GM10248 (cell line): Measurements from ENCODE around the gene GSG1L.
"Not testable (repeated sequence)": the region's sequence is repeated elsewhere in the genome, so short reads cannot be mapped to it uniquely, and the experiment has no call there.

Experiments used
- CTCF ChIA-PET: fragments of 300-600 bp; sonication (Branson Sonifier 250); formaldehyde crosslinking; extraction: SDS; loops from one replicate; lab custom pipeline; 2021; ENCODE audit warnings: antibody characterized with exemption; lab: Yijun Ruan, JAX
- POLR2A ChIA-PET: fragments of 350-650 bp; sonication (Branson Sonifier 250); formaldehyde crosslinking; extraction: SDS; loops from one replicate; lab custom pipeline; 2020; ENCODE audit warnings: antibody characterized with exemption; lab: Yijun Ruan, JAX
- DNase-seq: peaks from one replicate; pipeline ENCODE4 v3.0.0; 2012; ENCODE audit errors: extremely low spot score
- TF ChIP-seq, protein P1 (sequence below): IDR thresholded peaks from 2 replicates; pipeline ENCODE4 v1.5.1; 2012; ENCODE audit warnings: mild to moderate bottlenecking, low read depth; ENCODE audit errors: extremely low read depth, missing control alignments, control extremely low read depth

The GSG1L gene

DNA sequence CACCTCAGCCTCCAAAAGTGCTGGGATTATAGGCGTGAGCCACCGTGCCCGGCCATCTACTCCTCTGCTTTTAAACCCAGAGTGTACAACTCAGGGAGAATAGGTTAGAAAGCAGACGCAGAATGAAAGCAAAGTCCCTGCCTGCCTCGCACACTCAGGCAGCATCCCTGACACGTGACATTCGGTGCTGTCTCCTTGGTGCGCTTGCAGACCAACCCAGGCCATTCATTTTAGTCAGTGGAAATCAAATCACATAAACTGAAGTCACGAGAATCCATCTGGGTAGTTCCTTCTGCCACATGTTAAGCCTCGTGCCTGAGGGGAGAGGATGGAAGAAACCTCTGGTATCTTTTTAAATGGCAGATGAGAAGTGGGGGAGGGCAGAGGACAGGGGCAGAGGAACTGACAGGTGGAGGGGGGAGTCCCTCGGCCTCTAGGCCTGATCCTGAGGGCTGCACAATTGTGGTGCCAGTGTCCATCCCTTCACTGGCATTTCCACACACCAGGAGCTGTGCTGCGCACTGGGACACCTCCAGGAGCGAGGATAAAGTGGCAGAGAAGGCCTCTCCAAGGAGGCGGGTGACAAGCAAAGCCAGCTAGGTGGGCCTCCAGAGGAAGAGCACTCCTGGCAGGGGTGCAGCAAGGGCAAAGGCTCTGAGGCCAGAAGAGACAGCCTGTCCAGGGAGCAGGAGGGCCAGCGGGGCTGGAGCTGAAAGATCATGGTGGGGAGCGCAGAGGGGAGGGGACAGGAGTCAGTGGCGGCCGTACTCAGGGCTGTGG lies 317.2 kb downstream of the GSG1L start:
- DNase-seq: no peak
- CTCF ChIA-PET: interaction anchor here (1.4 to 1.8 kb wide), 2 partner anchors 10 to 11 kb away, joined by 3 to 4 read pairs; no protein-coding TSS in a partner anchor
- POLR2A ChIA-PET: interaction anchor here (0.6 kb wide), 1 partner anchor 196 kb away, joined by 3 read pairs; the partner anchor contains the start of genes GTF3C1 and KATNIP
- TF ChIP-seq, protein P1, sequence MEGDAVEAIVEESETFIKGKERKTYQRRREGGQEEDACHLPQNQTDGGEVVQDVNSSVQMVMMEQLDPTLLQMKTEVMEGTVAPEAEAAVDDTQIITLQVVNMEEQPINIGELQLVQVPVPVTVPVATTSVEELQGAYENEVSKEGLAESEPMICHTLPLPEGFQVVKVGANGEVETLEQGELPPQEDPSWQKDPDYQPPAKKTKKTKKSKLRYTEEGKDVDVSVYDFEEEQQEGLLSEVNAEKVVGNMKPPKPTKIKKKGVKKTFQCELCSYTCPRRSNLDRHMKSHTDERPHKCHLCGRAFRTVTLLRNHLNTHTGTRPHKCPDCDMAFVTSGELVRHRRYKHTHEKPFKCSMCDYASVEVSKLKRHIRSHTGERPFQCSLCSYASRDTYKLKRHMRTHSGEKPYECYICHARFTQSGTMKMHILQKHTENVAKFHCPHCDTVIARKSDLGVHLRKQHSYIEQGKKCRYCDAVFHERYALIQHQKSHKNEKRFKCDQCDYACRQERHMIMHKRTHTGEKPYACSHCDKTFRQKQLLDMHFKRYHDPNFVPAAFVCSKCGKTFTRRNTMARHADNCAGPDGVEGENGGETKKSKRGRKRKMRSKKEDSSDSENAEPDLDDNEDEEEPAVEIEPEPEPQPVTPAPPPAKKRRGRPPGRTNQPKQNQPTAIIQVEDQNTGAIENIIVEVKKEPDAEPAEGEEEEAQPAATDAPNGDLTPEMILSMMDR: no peak

DNA sequence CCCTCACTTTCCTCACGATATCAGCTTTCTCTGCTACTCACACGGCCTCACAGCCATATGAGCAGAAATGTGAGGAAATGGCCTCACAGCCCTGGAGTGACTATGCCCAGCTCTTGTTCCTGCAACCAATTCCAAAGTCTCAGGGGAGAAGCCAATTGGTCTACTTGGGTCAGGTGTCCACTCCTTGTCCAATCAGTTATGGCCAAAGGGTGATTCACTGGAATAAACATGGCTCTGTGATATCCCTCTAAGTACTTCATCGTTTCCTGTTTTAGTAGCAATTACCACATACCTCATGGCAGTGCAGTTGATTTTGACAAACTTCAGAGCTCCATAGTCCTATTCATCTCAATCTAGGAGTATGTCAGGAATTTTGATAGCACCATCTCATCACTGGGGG lies 318.2 kb downstream of the GSG1L start:
- CTCF ChIA-PET: interaction anchor here (1.4 to 1.8 kb wide), 2 partner anchors 10 to 11 kb away, joined by 3 to 4 read pairs; no protein-coding TSS in a partner anchor
- DNase-seq: no peak
- POLR2A ChIA-PET: no interaction called here
- TF ChIP-seq, protein P1: no peak

DNA sequence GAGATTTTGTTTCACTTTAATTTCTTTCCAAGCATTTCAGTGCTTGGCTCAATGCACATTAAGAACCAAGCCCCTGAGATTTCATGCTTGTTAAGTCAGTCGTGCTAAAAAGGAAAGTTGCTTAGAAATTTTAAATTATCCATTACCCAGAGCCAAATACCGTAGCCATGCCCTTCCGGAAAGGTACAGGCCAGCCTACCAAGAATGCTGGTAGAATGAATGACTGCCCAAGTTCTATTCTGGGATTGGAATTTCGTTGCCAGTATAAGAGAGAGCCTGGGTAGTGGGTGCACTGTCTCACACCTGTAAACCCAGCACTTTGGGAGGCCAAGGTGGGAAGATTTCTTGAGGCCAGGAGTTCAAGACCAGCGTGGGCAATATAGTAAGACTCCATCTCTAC lies 319.6 kb downstream of the GSG1L start:
- POLR2A ChIA-PET: no interaction called here
- DNase-seq: no peak
- CTCF ChIA-PET: no interaction called here
- TF ChIP-seq, protein P1: no peak

DNA sequence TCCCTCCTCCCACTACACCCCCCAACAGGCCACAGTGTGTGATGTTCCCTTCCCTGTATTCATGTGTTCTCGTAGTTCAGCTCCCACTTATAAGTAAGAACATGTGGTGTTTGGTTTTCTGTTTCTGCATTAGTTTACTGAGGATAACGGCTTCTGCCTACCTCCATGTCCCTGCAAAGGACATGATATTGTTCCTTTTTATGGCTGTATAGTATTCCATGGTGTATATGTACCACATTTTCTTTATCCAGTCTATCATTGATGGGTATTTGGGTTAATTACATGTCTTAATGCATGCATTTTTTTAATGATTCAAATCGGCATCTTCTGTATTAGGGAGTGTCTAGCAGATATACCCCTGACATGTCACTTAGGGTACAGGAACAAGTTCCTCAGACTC lies 320.5 kb downstream of the GSG1L start:
- POLR2A ChIA-PET, DNase-seq: not testable (repeated sequence)
- CTCF ChIA-PET: interaction anchor here (2.5 kb wide), 1 partner anchor 12 kb away, joined by 6 read pairs; no protein-coding TSS in a partner anchor

DNA sequence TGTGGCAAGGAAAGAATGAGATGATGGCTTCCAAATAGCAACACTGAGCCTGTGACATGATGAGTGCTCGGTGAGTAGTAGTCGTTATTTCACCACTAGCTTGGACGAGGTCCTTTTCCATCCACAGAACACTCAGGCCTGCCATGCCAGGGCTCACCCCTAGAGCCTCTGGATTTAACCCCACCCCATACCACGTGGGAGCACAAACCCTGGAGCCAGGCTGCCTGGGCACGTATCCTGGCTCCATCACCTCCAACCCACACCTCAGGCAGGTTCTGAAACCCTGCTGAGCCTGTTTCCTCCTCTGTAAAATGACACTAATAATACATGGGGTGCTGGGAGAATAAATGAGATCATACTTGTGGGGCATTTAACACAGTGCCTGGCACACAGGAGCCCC lies 321.2 kb downstream of the GSG1L start:
- no peak for DNase-seq
- ChIA-PET POLR2A (no interaction called here), CTCF (interaction anchor here (2.5 kb wide), 1 partner anchor 11 kb away, joined by 6 read pairs; no protein-coding TSS in a partner anchor)
- TF ChIP-seq, protein P1: no peak

DNA sequence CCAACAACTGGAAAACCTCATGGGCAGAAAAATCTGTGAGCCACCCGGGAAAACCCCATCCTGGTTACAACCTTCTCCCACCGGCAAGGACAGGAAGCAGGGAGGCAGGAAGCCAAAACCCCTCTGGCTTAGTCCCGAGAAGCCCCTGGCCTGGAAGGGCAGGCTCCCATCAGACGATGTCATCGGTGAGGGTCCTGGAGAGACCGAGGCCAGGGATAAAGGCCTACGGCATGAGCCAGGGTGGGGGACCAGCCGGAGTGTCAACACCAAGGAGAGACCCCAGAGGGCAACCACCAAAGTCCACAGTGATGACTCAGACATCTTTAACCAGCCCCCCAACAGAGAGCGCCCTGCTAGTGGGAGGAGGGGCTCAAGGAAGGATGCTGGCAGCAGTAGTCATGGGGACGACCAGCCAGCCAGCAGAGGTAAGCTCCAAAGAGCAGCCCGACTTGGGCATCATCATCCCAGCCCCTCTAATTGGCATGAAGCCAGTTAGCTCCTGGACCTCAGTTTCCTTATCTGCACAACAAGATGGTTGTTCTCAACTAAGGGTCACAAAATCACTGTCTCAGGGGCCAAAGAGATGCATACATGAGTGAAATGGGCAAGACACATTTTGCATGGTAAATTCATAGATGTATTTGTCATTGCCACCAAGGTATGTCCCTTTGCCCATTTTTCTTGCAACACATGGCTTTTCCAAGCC lies 322.9 kb downstream of the GSG1L start:
- POLR2A ChIA-PET: no interaction called here
- CTCF ChIA-PET: interaction anchor here (0.8 to 2.5 kb wide), 2 partner anchors 9 to 10 kb away, joined by 3 to 6 read pairs; no protein-coding TSS in a partner anchor
- TF ChIP-seq, protein P1: no peak
- no peak for DNase-seq
